GM19240 (cell line): ENCODE data around the gene HMGN1.

Experiments
- DNase-seq: peaks from one replicate; pipeline ENCODE4 v3.0.0; 2011; ENCODE audit warnings: low spot score; ENCODE audit not compliant: insufficient read length

Gene HMGN1

GRCh38 chr21:39334611-39335010 lies 14.3 kb downstream of the HMGN1 start:
- DNase-seq: no peak

DNA sequence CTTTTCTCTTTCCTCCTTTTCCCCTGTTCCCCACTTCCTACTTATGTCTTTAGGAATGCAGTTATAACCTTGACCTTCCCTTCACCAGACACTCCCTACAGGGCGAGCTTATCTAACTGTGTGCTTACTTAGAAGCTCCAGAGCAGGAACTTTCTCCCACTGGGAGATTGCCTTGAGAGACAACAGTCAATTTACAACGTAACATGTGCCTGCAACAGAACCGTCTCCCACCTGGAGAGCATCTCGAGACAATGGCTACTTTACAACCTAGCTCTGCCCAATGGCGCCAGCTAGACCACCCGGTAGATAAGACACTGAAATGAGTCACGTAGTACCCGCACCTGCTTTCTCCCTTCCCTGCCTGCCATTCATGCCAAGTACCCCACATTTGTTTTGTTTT lies 16.7 kb downstream of the HMGN1 start:
- no peak for DNase-seq

DNA sequence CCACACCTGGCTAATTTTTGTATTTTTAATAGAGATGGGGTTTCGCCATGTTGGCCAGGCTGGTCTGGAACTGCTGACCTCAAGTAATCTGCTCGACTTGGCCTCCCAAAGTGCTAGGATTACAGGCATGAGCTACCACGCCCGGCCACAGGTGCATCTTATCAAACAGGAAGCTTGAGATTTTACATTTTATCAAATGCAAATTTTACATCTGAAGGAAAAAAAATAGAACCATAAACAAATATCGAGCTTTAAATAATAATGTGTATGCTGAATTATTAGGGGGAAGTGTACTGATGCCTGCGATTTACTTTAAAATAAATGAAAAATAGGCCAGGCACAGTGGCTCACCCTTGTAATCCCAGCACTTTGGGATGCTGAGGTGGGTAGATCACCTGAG lies 18.9 kb downstream of the HMGN1 start:
- no peak for DNase-seq

DNA sequence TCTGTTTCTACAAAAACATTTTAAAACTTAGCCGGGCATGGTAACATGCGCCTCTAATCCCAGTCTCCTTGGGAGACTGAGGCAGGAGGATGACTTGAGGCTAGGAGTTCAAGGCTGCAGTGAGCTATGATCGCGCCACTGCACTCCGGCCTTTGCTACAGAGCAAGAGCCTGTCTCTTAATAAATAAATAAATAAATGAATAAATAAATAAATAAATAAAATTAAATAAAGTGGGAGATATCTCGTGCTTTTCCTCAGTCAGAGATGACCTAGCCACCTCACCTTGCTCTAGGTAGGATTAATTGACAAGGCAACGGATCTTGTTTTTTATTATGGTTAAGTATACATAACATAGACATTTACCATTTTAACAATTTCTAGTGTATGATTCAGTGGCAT lies 21.2 kb downstream of the HMGN1 start:
- DNase-seq: no peak

DNA sequence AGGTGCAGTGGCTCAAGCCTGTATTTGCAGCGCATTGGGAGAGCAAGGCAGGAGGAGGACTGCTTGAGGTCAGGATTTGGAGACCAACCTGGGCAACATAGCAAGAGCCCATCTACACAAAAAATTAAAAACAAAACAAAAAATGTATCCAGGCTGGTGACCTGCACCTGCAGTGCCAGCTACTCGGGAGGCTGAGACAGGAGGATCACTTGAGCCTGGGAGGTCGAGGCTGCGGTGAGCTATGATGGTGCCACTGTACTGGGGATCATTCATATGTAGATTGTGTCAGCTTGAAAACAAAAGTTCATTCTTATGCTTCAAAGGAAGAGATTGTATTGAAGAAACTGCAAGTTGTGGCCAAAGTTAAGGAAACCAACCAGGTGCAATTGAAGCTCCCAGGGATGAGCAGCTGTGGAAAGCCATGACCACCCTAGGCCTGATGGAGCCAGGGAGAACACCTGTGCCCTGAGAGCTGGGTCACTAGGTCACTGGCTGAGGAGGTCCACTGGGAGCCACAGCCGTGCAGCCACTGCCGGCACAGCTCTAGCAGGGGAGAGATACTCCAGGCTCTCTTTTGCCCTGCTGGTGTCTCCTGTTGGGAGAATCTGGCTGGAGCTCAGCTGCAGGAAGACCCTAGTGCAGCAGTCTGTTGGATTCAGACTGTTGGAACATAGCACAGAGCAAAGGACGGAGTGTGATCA lies 22.1 kb downstream of the HMGN1 start:
- DNase-seq: no peak

- no peak for DNase-seq
Measured at GRCh38 chr21:39325458-39325857, 23.4 kb downstream of the HMGN1 start.

DNA sequence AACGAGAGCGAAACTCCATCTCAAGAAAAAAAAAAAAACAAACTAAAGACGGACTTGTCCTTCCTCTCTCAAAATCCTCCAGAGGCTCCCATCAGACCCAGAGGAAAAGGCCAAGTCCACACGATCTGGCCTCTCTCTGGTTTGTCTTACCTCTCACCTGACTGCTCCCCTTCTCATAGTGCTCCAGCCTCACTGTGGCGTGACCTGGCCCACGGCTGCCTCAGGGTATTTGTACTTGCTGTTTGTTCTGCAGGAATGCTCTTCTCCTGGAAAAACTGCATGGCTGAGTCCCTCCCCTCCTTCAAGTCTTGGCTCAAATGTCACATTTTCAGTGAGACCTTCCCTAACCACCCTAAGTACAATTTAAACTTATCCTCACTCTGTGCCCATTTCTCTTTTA lies 27.5 kb downstream of the HMGN1 start:
- no peak for DNase-seq

- DNase-seq: no peak
Measured at GRCh38 chr21:39319814-39320332, 29.0 kb downstream of the HMGN1 start.

DNA sequence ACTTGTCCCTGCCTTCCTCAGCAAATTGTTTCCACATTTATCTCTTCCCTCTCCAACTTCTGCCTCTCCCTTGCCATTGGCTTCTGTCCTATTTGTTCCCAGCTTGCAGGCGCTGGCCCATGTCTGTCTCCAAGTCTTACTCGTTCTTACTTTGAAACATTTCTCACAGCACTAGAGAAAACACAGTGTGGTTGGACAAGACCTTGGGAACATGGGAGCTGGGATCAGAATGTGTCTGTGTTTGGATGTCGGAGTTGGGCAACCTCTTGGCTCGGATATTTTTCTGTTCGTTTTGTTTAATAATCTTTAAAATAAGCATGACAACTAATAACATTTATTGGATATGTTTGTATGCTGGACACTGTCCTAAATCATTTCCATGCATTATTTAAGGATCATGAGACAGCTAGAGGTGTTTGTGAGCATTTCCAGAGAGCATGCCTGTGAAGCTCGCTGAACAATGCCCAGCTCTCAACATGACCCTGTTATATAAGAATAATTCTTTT lies 29.6 kb downstream of the HMGN1 start:
- no peak for DNase-seq

- no peak for DNase-seq
Measured at GRCh38 chr21:39318091-39318959, 30.6 kb downstream of the HMGN1 start.

GRCh38 chr21:39317134-39318090 lies 31.5 kb downstream of the HMGN1 start:
- no peak for DNase-seq

GRCh38 chr21:39316729-39317128 lies 32.2 kb downstream of the HMGN1 start:
- DNase-seq: no peak

GRCh38 chr21:39315603-39316445 lies 33.1 kb downstream of the HMGN1 start:
- DNase-seq: no peak

DNA sequence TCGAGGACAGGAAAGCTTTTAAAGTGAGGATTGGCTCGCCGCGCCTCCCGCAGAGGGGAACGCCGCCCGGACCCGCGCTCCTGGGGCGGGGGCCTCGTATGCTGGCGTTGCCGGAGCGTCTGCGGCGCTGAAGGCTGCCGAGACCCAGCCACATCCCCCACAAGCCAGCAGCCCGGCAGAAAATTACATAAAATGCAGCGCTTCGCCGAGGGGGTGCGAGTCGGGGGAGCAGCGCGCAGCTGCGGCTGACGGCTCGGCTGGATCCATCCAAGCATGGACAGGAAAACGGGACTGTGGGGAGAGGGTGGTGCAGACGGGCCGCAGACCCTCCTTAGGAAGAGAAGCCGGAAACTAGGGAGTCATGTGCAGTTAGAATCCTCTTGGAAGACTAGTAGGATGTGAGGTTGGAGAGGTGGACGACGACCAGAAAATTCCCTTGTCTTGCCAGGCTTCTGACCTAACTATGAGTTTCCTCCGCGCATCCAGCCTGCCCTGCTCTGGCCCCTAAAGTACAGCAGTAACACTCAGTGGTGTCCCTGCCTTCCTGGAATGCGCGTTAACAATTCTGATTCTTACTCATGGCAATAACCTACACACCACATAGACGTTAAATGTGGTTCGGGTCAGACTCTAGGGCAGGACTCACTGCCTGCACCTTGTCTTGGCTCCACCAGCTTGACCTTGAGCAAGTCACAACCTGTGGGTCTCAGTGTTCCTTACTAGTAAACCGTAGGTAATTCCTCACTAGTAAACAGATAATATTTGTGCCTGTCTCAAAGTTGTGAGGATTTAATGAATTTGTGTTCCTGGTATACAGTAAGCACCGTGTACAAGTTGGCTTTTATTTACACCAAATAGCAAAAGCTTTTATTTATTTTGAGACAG lies 34.5 kb downstream of the HMGN1 start:
- peak; percentile 12 for DNase-seq

GRCh38 chr21:39313571-39314142 lies 35.2 kb downstream of the HMGN1 start, which contains the start of gene BRWD1:
BRWD1 (minus strand) TSS chr21:39313632; CDS start chr21:39313491, 141 bp downstream.
- peak; percentile 48 for DNase-seq

GRCh38 chr21:39313042-39313570 lies 35.8 kb downstream of the HMGN1 start:
- no peak for DNase-seq

DNA sequence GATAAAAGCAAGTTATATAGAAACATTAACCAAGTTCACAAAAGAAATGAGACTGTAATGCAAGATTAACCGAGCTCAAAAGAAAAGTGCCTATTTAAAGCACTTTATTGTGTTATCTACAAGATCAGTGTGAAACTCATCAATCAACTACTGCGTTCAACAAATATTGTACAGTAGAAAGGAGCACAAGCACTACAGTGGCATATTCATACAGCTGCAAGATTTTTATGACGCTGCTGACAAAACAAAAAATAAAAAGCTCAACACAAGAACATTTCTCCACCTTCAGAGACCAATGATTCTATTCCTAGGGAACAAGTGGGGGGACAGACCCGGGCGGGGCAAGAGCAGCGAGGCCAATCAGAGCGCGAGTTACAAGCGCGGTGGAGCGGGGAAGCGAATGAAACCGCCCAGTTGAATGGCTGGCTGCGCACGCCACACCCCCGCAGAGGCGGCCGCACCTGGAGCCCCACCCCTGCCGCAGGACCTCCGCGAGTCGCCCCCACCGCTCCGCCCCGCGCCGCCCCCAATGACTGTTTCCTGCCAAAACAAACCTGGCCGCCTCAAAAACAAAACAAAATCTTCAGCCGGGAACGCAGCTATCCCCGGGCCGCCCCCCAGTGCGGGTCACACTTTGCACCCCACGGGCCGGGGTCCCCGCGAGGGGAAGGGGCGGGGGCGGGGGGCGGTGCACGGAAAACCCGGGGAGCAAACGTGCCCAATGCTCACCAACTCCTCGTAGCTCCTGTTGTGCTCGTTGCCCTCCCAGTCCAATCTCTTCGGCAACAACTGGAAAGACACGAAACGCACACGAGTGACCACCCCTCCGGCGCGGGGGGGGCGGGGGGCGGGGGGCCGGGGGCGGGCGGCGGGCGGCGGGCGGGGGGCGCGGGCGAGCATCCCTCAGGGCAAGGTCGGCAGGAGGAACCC lies 36.5 kb downstream of the HMGN1 start:
- DNase-seq: peak; percentile 89
